HG03460 (cell line): Measurements from ENCODE around the gene CD40LG.
A peak's percentile ranks its signal among the peaks of the same experiment; 100 is the strongest.

Experiments
- ATAC-seq: cut with Tn5 transposase; IDR thresholded peaks from one replicate; pipeline ENCODE4 v1.9.1; 2021; ENCODE audit not compliant: unreplicated experiment

Gene CD40LG

GRCh38 chrX:136692271-136692670, 44.3 kb downstream of the CD40LG start:
- ATAC-seq: no peak

- peak; percentile 64 for ATAC-seq
Measured at GRCh38 chrX:136694431-136695087, 46.6 kb downstream of the CD40LG start.

- ATAC-seq: no peak
Measured at GRCh38 chrX:136697156-136697555, 49.2 kb downstream of the CD40LG start.

DNA sequence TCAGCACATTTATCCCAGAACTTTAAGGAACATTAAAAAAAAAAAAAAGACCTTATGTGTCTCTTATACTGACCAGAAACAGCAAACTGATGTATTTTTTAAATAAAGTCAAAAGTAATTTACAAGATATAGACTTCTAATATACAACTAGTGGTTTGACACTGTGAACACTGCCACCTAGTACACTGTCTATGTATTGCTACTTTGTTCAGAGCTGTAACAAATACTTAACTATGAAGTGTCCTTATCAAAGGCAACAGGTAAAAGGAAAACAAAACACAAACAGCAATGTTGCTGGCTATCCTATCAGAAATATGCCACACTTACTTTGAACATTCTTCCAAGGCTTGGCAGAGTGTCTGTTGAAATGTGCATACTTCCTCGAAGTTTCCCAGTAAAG, 60.4 kb downstream of the CD40LG start:
- ATAC-seq: no peak
